ENCODE measurements around the gene TMEM179B.
A peak's percentile ranks its signal among the peaks of the same experiment; 100 is the strongest.
"Not testable (repeated sequence)": the region's sequence is repeated elsewhere in the genome, so short reads cannot be mapped to it uniquely, and the experiment has no call there.

Gene TMEM179B

GRCh38 chr11:62787005-62787759, at the start of gene TMEM179B:
Gene TMEM179B, plus strand, starts transcription at chr11:62787402. Its CDS starts 30 bp downstream, at chr11:62787432.
- peak; percentile 98 for DNase-seq

- no peak for DNase-seq
These were observed 39.6 kb upstream of the TMEM179B start for GRCh38 chr11:62747475-62748160.

GRCh38 chr11:62749931-62750330, 37.3 kb upstream of the TMEM179B start:
- DNase-seq, result not testable (repeated sequence)

GRCh38 chr11:62752177-62752785, 34.9 kb upstream of the TMEM179B start:
- no peak for DNase-seq

GRCh38 chr11:62752994-62753735, 34.0 kb upstream of the TMEM179B start:
- no peak for DNase-seq

GRCh38 chr11:62753736-62754603, 33.2 kb upstream of the TMEM179B start, which contains the start of gene ZBTB3:
Gene ZBTB3, minus strand, starts transcription at chr11:62754160. Its CDS starts 496 bp downstream, at chr11:62753664.
- peak; percentile 99 for DNase-seq

GRCh38 chr11:62755086-62755615, 32.1 kb upstream of the TMEM179B start:
- no peak for DNase-seq

GRCh38 chr11:62757846-62758788, 29.1 kb upstream of the TMEM179B start:
- no peak for DNase-seq

GRCh38 chr11:62760867-62761227, 26.4 kb upstream of the TMEM179B start:
- DNase-seq, result not testable (repeated sequence)

GRCh38 chr11:62770778-62771143, 16.4 kb upstream of the TMEM179B start:
- DNase-seq, result no peak

GRCh38 chr11:62771144-62772021, 15.8 kb upstream of the TMEM179B start, which contains the start of gene TAF6L:
Gene TAF6L, plus strand, starts transcription at chr11:62771396. Its CDS starts 4,388 bp downstream, at chr11:62775784.
- peak; percentile 98 for DNase-seq

- DNase-seq, result no peak
These were observed 12.8 kb upstream of the TMEM179B start for GRCh38 chr11:62774407-62774806.

GRCh38 chr11:62775646-62776045, 11.6 kb upstream of the TMEM179B start:
- no peak for DNase-seq

GRCh38 chr11:62777389-62777788, 9.8 kb upstream of the TMEM179B start:
- no peak for DNase-seq

- DNase-seq, result no peak
These were observed 8.8 kb upstream of the TMEM179B start for GRCh38 chr11:62778441-62778840.

- no peak for DNase-seq
These were observed 4.4 kb upstream of the TMEM179B start for GRCh38 chr11:62782753-62783152.

GRCh38 chr11:62786318-62787004, 741 bp upstream of the TMEM179B start:
- peak; percentile 80 for DNase-seq

GRCh38 chr11:62788991-62789390, 1.8 kb downstream of the TMEM179B start:
- no peak for DNase-seq

GRCh38 chr11:62789576-62789975, 2.4 kb downstream of the TMEM179B start:
- DNase-seq, result no peak
